HCT116 (cell line): Measurements from ENCODE around the gene SH3BP5L. TPM values are rescaled to one million over a fixed set of nuclear protein-coding genes. Genes with fewer than 3 reads are reported as not detected.

ENCODE experiments used
- ATAC-seq: fragments of 200-7000 bp; cut with Tn5 transposase; 2 replicates; pipeline ENCODE4 v1.9.1; 2020; ENCODE audit warnings: mild to moderate bottlenecking, moderate library complexity
- BruUV-seq: library from RNA; stranded (reverse); fragments of 400-500 nt; replicated peaks from 2 replicates; lab custom pipeline; 2021; lab: Mats Ljungman, UMichigan
- CTCF ChIA-PET: fragments of 300-600 bp; sonication (Branson Sonifier 250); formaldehyde crosslinking; loops from one replicate; lab custom pipeline; 2021; ENCODE audit warnings: antibody characterized with exemption; lab: Charles Lee
- POLR2A ChIA-PET: fragments of 300-600, 350-600 bp; sonication (Branson Sonifier 250); formaldehyde crosslinking; loops from one replicate; lab custom pipeline; 2021; ENCODE audit warnings: antibody characterized with exemption; lab: Charles Lee
- RAD21 ChIA-PET, 2 experiments: fragments of 300-600 bp; sonication (Branson Sonifier 250); formaldehyde crosslinking; loops; one replicate each; lab custom pipeline; 2023; ENCODE audit warnings: low total read pairs in 2 of 2; ENCODE audit not compliant: uncharacterized antibody in 2 of 2, unreplicated experiment in 2 of 2, low non-redundant PET in 1 of 2; lab: Charles Lee
- DNase-seq: peaks from one replicate; pipeline ENCODE4 v3.0.0-alpha.2; 2010; ENCODE audit warnings: low read depth, low spot score
- H2AFZ ChIP-seq: fragments of 200-600 bp; shearing (Covaris generic), sonication (generic); 2 replicates; pipeline ENCODE4 v1.6.1; 2017; ENCODE audit warnings: low read depth, mixed run types, mixed read lengths, antibody characterized with exemption, low read length; ENCODE audit not compliant: poor library complexity, severe bottlenecking
- H3K27ac ChIP-seq: 2 replicates; pipeline ENCODE4 v1.5.1; 2012; ENCODE audit warnings: low read depth, low read length
- H3K27me3 ChIP-seq: fragments of 200-600 bp; sonication (generic); 2 replicates; pipeline ENCODE4 v1.6.1; 2016; ENCODE audit warnings: mixed run types, low read length, mixed read lengths; ENCODE audit not compliant: insufficient read depth
- H3K36me3 ChIP-seq, 2 experiments: fragments of 200-500 bp in 1 of 2; fragments of 200-600 bp in 1 of 2; sonication (Bioruptor generic) in 1 of 2; sonication (generic) in 1 of 2; 2 replicates each; pipeline versions ENCODE4 v1.5.1 to v1.6.1; 2014 to 2016; ENCODE audit warnings: low read length in 2 of 2, inconsistent platforms in 1 of 2, mixed read lengths in 1 of 2, mixed run types in 1 of 2; ENCODE audit not compliant: insufficient read depth in 2 of 2, control insufficient read depth in 1 of 2
- H3K4me1 ChIP-seq, 2 experiments: fragments of 200-600 bp in 1 of 2; sonication (generic) in 1 of 2; 2 replicates each; pipeline versions ENCODE4 v1.5.1 to v1.6.1; 2012 to 2017; ENCODE audit warnings: low read length in 2 of 2, inconsistent platforms in 1 of 2, mild to moderate bottlenecking in 1 of 2, mixed read lengths in 1 of 2, mixed run types in 1 of 2, moderate library complexity in 1 of 2; ENCODE audit not compliant: insufficient read depth in 2 of 2, control insufficient read depth in 1 of 2
- H3K4me2 ChIP-seq: fragments of 200-600 bp; sonication (generic); 2 replicates; pipeline ENCODE4 v1.6.1; 2017; ENCODE audit warnings: mixed run types, low read length, mixed read lengths
- H3K4me3 ChIP-seq, 2 experiments: fragments of 200-600 bp in 1 of 2; sonication (generic) in 1 of 2; replicated peaks in 1 of 2; 2 replicates each; pipeline ENCODE4 v1.5.1; 2011 to 2016; ENCODE audit warnings: low read length in 2 of 2, control low read depth in 1 of 2, low read depth in 1 of 2, mild to moderate bottlenecking in 1 of 2, mixed read lengths in 1 of 2, mixed run types in 1 of 2
- H3K79me2 ChIP-seq: fragments of 200-600 bp; sonication (generic); 2 replicates; pipeline ENCODE4 v1.6.1; 2017; ENCODE audit warnings: mild to moderate bottlenecking, mixed run types, low read length, moderate library complexity, mixed read lengths; ENCODE audit not compliant: insufficient read depth
- H3K9ac ChIP-seq: fragments of 200-600 bp; sonication (generic); 2 replicates; pipeline ENCODE4 v1.6.1; 2016; ENCODE audit warnings: low read length, mixed read lengths
- H3K9me2 ChIP-seq: fragments of 200-600 bp; sonication (generic), shearing (Covaris generic); 2 replicates; pipeline ENCODE4 v1.6.1; 2017; ENCODE audit warnings: mixed run types, mild to moderate bottlenecking, moderate library complexity; ENCODE audit not compliant: insufficient read depth
- H3K9me3 ChIP-seq, 2 experiments: fragments of 200-500 bp in 1 of 2; fragments of 200-600 bp in 1 of 2; sonication (Bioruptor generic) in 1 of 2; sonication (generic) in 1 of 2; 2 replicates each; pipeline ENCODE4 v1.6.1; 2014 to 2017; ENCODE audit warnings: low read length in 2 of 2, mixed read lengths in 2 of 2, inconsistent platforms in 1 of 2, low read depth in 1 of 2, mild to moderate bottlenecking in 1 of 2, mixed run types in 1 of 2, moderate library complexity in 1 of 2; ENCODE audit not compliant: control insufficient read depth in 1 of 2, insufficient read depth in 1 of 2
- H4K20me1 ChIP-seq: fragments of 200-600 bp; sonication (generic), shearing (Covaris generic); 2 replicates; pipeline ENCODE4 v1.6.1; 2017; ENCODE audit warnings: mixed run types, mild to moderate bottlenecking, moderate library complexity; ENCODE audit not compliant: insufficient read depth
- CEBPB ChIP-seq: IDR thresholded peaks from 2 replicates; pipeline ENCODE4 v1.6.1; 2012; ENCODE audit warnings: low read depth
- ELF1 ChIP-seq: IDR thresholded peaks from 2 replicates; pipeline ENCODE4 v1.6.1; 2012; ENCODE audit warnings: low read depth, borderline replicate concordance
- EZH2 ChIP-seq: fragments of 200-600 bp; sonication (generic); IDR thresholded peaks from 2 replicates; pipeline ENCODE4 v1.6.1; 2017; ENCODE audit warnings: antibody characterized with exemption, mixed run types
- EZH2phosphoT487 ChIP-seq: fragments of 200-600 bp; IDR thresholded peaks from 2 replicates; pipeline ENCODE4 v1.6.1; 2018; ENCODE audit warnings: antibody characterized with exemption, borderline replicate concordance
- FOSL1 ChIP-seq: IDR thresholded peaks from 2 replicates; pipeline ENCODE4 v1.6.1; 2012; ENCODE audit warnings: low read depth
- JUND ChIP-seq: IDR thresholded peaks from 2 replicates; pipeline ENCODE4 v1.6.1; 2012
- MAX ChIP-seq: IDR thresholded peaks from 2 replicates; pipeline ENCODE4 v1.6.1; 2012
- POLR2A ChIP-seq: IDR thresholded peaks from 2 replicates; pipeline ENCODE4 v1.7.0; 2011; ENCODE audit warnings: borderline replicate concordance; ENCODE audit not compliant: insufficient read depth, insufficient read length; ENCODE audit errors: extremely low read depth
- POLR2AphosphoS5 ChIP-seq: IDR thresholded peaks from 2 replicates; pipeline ENCODE4 v1.6.1; 2011; ENCODE audit warnings: mild to moderate bottlenecking, low read depth, low read length, moderate library complexity
- RAD21 ChIP-seq: IDR thresholded peaks from 2 replicates; pipeline ENCODE4 v1.6.1; 2012; ENCODE audit warnings: low read depth, mild to moderate bottlenecking
- SIN3A ChIP-seq: IDR thresholded peaks from 2 replicates; pipeline ENCODE4 v1.6.1; 2012; ENCODE audit warnings: low read depth
- SP1 ChIP-seq: IDR thresholded peaks from 2 replicates; pipeline ENCODE4 v1.6.1; 2012; ENCODE audit warnings: low read depth
- SRF ChIP-seq: IDR thresholded peaks from 2 replicates; pipeline ENCODE4 v1.6.1; 2012; ENCODE audit warnings: low read depth
- TCF7L2 ChIP-seq: IDR thresholded peaks from 2 replicates; pipeline ENCODE4 v1.7.0; 2011; ENCODE audit warnings: borderline replicate concordance, inconsistent platforms; ENCODE audit not compliant: insufficient read depth, insufficient read length; ENCODE audit errors: extremely low read depth
- YY1 ChIP-seq: IDR thresholded peaks from 2 replicates; pipeline ENCODE4 v1.6.1; 2011; ENCODE audit warnings: low read length, low read depth, moderate library complexity, mild to moderate bottlenecking; ENCODE audit not compliant: insufficient replicate concordance; ENCODE audit errors: extremely low read depth
- ZBTB33 ChIP-seq: IDR thresholded peaks from 2 replicates; pipeline ENCODE4 v1.6.1; 2011; ENCODE audit warnings: mild to moderate bottlenecking, low read length, moderate library complexity; ENCODE audit not compliant: insufficient replicate concordance; ENCODE audit errors: extremely low read depth
- ZFX ChIP-seq: fragments of 450-650 bp; IDR thresholded peaks from 2 replicates; pipeline ENCODE4 v1.6.1; 2017
- ZNF274 ChIP-seq: fragments of 200-500 bp; sonication (Bioruptor generic); IDR thresholded peaks from 2 replicates; pipeline ENCODE4 v1.6.1; 2014; ENCODE audit warnings: mild to moderate bottlenecking, low read depth, low read length, inconsistent platforms
- intact Hi-C: fragments of 100-400 bp; cut with micrococcal nuclease; formaldehyde crosslinking; loops from 2 replicates; pipeline ENCODE4 v1.10.0; 2022
- total RNA-seq: library from RNA; stranded (reverse); gene quantifications from one replicate; pipeline ENCODE4 v1.2.1, GENCODE V29; 2021; ENCODE audit not compliant: unreplicated experiment
- TF ChIP-seq, protein P1 (sequence below): IDR thresholded peaks from 2 replicates; pipeline ENCODE4 v1.6.1; 2012
- TF ChIP-seq, protein P2 (sequence below): IDR thresholded peaks from 2 replicates; pipeline ENCODE4 v1.6.1; 2012; ENCODE audit warnings: low read depth

The SH3BP5L gene
- total RNA-seq, 1 experiment from 2014 or later, result 22.3 TPM

DNA sequence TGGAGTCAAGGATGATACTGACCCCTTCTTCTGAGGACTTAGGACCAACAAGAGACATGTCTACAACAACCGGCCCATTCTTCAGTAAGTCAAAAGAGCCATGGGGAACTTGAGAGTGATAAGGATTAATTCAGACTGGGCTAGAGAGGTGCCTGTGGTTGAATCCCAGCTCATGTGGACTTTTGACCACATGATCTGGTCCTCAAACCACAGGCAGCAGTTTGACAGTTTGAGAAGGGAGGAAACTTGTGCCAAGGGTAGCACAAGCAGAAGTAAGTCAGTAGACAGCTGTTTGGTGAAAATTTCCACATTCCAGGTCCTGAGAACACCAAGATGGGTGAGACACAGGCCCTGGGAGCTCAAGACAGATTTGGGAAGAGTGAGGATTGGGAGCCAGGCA, 19.8 kb downstream of the SH3BP5L start:
- no TSS peak for BruUV-seq
- Histone ChIP-seq H3K4me2 (no peak overlapping the region), H3K9me3 (no peaks in the 10 kb centered on the region), H3K4me1 (no peaks in the 10 kb centered on the region), H3K27me3 (no peaks in the 10 kb centered on the region), H3K36me3 (peaks cover 0 to 2% of the 10 kb centered on the region in 2 experiments; a peak in 1 of 4 replicates), H3K9me2 (no peaks in the 10 kb centered on the region), H3K79me2 (no peaks in the 10 kb centered on the region), H3K27ac (no peak overlapping the region), H2AFZ (no peak overlapping the region), H3K4me3 (no peak overlapping the region), H3K9ac (no peak overlapping the region), H4K20me1 (no peaks in the 10 kb centered on the region)
- ChIA-PET CTCF (interaction anchor here (1.3 kb wide), 1 partner anchor 100 kb away, joined by 3 read pairs; no protein-coding TSS in a partner anchor), RAD21 (no interaction called here), POLR2A (no interaction called here)
- TF ChIP-seq YY1, result no peak
- no peak for TF ChIP-seq SRF
- no peak for TF ChIP-seq EZH2
- TF ChIP-seq RAD21, result no peak
- no peak for TF ChIP-seq SP1
- TF ChIP-seq TCF7L2, result no peak
- no peak for TF ChIP-seq EZH2phosphoT487
- TF ChIP-seq, protein P1, sequence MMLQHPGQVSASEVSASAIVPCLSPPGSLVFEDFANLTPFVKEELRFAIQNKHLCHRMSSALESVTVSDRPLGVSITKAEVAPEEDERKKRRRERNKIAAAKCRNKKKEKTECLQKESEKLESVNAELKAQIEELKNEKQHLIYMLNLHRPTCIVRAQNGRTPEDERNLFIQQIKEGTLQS, result no peak
- no peak for TF ChIP-seq ELF1
- TF ChIP-seq, protein P2, sequence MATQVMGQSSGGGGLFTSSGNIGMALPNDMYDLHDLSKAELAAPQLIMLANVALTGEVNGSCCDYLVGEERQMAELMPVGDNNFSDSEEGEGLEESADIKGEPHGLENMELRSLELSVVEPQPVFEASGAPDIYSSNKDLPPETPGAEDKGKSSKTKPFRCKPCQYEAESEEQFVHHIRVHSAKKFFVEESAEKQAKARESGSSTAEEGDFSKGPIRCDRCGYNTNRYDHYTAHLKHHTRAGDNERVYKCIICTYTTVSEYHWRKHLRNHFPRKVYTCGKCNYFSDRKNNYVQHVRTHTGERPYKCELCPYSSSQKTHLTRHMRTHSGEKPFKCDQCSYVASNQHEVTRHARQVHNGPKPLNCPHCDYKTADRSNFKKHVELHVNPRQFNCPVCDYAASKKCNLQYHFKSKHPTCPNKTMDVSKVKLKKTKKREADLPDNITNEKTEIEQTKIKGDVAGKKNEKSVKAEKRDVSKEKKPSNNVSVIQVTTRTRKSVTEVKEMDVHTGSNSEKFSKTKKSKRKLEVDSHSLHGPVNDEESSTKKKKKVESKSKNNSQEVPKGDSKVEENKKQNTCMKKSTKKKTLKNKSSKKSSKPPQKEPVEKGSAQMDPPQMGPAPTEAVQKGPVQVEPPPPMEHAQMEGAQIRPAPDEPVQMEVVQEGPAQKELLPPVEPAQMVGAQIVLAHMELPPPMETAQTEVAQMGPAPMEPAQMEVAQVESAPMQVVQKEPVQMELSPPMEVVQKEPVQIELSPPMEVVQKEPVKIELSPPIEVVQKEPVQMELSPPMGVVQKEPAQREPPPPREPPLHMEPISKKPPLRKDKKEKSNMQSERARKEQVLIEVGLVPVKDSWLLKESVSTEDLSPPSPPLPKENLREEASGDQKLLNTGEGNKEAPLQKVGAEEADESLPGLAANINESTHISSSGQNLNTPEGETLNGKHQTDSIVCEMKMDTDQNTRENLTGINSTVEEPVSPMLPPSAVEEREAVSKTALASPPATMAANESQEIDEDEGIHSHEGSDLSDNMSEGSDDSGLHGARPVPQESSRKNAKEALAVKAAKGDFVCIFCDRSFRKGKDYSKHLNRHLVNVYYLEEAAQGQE, result no peak
- TF ChIP-seq ZBTB33, result no peak
- TF ChIP-seq FOSL1, result no peak
- no peak for TF ChIP-seq POLR2AphosphoS5
- no peak for TF ChIP-seq ZNF274
- TF ChIP-seq MAX, result no peak
- TF ChIP-seq JUND, result no peak
- TF ChIP-seq ZFX, result no peak
- no peak for TF ChIP-seq CEBPB
- no peak for TF ChIP-seq SIN3A
- TF ChIP-seq POLR2A, result no peak
- intact Hi-C loops, result loop anchor here (5.0 kb wide), 1 partner anchor 1124 kb away; no protein-coding TSS in a partner anchor
- ATAC-seq, result no peak
- no peak for DNase-seq
